Myocyte (in vitro differentiated cells): ENCODE measurements around the gene ADSL. TPM values are rescaled to one million over a fixed set of nuclear protein-coding genes. Genes with fewer than 3 reads are reported as not detected.

ENCODE experiments used
- DNase-seq: peaks from one replicate; pipeline ENCODE4 v3.0.0-alpha.2; 2012; ENCODE audit warnings: low read depth
- total RNA-seq: library from RNA; depleted of rRNA; stranded (reverse); fragments of >200 nt; gene quantifications from 2 replicates; pipeline ENCODE4 v1.2.3, GENCODE V29; 2014

Gene ADSL
- total RNA-seq, 1 donor from 2014 or later = 265 TPM

- no peak for DNase-seq
Measured at GRCh38 chr22:40417041-40417440, 70.7 kb downstream of the ADSL start.

DNA sequence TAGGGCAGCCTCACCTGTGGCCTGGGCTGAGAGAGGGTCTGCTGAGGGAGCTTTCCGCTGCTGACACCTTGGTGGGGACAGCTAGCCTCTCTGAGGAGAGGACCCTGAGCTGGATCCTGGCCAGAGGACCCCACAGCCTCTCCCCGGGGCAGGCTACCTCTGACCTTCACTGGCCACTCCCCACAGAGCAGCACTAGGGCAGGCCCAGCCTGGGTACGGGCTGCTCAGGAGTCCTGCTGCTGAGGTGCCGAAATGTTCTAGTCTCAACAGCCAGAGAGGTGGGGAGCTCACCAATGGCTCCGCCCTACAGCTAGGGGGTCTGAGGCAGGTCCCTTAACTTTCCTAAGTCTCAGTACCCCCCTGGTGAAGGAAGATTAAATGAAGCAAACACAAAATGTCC is 71.6 kb downstream of the ADSL start:
- DNase-seq = no peak

DNA sequence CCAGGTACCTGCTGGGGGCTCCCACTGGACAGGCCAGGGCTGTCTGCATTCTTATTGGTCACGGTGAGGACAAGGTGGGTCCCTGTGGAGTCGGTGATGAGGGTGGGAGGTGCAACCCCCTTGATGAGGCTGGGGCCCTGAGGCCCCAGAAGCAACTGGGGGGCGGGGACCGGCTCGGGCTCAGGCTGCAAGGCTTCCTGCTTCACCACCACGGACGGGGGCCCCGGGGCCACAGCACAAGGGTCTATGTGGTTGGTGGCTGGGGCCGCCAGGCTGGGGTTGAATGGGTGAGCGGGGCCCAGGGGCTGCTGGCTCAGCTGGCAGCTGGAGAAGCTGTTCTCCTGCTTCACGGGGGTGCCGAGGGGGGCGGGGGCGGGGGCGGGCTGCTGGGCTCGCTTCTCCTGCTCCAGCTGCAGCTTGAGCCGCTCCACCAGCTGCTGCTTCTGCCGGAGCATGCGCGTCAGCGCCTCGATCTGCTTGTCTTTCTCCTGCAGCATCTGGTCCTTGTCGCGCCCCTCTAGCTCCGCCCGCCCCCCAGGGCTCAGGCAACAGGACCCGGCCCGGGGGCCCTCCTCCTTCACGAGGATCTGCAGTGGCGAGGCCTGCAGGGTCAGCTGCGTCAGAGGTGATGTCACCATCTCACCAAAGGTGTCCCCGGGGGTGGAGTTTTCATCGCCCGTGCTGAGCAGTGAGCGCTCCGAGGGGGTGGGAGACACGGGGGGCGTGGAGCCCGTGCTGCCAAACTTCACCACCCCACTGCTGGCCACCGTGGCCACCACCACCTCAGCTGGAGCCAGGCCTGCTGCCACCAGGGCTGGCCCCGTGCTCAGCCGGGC is 72.3 kb downstream of the ADSL start:
- DNase-seq = no peak

DNA sequence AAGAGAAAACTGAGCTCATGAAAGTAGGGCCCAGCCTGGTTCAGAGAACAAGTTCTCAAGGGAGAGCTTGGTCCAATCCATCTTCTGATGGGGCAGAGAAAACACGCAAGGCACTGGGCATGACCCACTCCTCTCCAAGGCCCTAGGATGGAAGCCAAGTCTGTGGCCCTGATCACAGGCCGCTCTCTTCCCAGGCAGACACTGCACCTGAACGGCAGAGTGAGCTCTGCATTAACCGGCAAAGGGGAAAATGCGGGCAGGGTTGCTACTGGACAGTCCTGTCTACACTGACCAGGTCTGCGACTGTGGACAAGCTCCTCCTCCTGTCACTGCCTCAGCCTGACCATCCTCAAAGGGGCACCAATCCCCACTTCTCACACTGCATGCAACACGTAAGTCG is 73.4 kb downstream of the ADSL start:
- no peak for DNase-seq

DNA sequence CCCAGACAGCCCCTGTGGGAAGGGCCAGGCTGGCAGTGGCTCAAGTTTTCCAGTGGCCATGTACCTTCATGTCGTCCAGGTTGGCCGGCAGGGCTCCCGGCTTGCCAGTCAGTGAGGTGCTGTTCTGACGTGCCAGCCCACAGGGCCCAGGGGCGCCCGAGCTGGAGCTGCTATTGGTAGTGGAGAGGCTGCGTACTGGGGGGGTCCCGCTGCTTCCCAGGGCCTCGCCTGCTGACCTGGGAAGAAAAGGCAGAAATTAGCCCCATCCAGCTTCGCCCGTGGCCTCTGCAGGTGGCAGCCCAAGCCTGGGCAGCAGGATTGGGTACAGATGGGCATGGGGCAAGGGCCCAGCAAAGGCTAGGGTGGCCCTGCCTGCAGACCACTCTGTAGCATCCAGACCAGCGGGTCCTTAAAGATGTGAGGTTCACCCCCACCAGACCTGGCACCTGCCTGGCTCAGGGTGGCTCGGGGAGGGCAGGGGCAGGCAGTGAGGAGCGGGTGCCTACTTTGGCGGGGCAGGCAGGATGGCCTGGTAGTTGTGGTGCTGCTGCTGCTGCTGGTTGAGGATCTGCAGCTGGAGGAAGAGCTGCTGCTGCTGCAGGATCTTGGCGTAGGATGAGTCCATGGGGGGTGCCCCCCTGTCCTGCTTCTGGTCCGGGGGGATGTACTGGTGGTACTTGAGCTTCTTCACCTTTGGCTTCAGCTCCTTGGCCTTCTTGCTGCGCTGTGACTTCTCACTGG is 74.2 kb downstream of the ADSL start:
- no peak for DNase-seq

DNA sequence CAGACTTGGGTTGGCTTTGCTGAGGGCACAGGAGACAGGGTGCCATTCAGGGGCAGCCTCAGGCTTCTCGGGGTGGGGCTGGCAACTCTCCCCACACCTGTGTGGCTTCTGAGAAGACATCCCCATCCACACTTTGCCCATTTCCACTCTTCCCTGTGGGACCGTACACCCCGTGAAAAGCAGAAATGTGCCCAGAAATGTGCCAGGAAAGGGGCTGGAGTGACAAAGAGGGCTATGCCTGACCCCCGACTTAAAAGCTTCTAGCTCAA is 74.7 kb downstream of the ADSL start:
- DNase-seq = no peak

DNA sequence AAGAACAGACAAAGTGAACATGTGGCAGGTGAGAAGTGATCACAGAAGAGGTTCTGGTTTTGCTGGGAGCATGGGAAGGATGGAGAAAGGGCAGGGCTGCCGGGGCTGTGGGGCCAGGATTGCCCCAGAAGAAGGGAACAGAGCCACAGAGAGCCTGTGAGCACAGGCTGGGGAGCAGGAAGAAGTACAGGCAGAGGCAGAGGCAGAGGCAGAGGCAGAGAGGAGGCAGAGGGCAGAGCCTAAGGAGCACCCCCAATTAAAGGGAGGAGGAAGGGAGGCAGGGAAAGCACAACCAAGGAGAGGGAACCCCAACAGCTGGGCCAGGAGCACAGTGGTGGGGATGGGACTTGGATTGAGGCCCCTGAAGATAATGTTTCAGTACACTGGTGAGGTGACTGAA is 75.6 kb downstream of the ADSL start:
- no peak for DNase-seq

GRCh38 chr22:40422558-40423309 is 76.4 kb downstream of the ADSL start:
- DNase-seq = peak; percentile 69

DNA sequence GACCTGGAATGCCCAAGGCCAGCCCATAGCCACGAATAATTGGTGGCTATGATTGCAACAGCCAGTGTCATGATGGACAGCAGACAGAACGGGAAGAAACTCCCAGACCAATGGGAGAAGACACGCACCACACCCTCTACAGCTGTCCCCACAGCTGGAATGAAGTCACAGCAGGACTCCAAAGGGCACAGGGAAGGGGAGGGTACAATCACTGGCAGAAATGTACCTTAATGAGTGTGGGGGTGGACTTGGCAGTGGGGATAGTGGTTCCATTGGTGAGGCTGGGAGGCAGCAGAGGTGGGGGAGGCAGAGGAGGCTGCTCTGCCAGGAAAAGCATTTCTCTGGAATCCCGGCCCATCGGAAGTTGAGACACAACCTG is 77.0 kb downstream of the ADSL start:
- DNase-seq = peak; percentile 77

DNA sequence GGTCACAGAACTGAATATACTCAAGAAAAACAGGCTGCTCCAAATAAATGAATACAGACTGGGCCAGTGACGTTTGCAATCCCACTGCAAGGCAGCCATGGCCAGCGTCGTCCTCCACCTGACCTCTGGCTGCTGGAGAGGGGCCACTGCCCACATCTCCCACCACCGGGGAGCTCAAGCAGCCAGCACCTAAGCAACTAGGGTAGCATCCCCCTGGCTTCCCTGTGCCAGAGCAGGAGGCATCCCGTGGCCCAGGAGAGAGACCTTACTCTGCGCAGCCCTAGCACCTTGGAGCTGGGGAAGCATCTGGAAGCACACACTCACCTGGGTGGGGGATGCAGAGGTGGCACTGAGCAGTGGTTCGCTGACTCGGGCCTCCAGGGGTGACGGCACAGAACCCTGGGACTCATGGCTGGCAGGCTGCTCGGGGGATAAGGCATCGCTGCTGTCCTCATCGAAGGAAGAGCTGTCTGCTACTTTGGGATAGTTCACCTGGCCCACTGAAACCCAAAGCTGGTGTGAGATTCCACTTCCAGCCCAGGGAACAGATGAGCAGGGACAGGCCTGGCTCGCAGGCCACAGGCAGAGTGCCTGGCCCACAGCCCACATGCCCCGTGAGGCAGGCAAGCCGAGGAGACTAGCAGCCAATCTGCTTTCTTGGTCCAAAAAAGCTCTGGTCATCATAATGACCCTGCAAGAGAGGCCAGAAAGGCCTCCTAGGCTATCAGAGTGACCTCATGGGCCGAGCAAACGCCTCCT is 77.8 kb downstream of the ADSL start:
- DNase-seq = peak; percentile 80

DNA sequence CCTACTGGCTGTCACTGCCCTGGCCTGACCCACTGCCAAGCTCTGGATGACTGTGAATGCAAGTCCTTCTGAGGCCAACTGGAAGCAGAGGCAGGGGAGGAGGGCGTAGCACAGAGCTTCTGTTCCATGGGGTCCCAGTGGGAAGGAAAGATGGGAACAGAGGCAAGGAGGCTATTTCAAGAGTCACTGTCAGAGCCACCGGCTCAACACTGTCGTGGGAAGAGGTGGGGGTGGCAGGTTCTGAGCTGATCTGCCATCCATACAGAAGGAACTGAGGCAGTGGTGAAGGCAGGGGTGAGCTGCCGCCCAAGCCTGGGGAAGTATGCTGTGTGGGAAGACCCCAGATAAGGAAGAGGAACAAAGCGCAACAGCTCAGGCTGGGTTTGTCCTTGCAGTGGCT is 78.8 kb downstream of the ADSL start:
- DNase-seq = no peak

DNA sequence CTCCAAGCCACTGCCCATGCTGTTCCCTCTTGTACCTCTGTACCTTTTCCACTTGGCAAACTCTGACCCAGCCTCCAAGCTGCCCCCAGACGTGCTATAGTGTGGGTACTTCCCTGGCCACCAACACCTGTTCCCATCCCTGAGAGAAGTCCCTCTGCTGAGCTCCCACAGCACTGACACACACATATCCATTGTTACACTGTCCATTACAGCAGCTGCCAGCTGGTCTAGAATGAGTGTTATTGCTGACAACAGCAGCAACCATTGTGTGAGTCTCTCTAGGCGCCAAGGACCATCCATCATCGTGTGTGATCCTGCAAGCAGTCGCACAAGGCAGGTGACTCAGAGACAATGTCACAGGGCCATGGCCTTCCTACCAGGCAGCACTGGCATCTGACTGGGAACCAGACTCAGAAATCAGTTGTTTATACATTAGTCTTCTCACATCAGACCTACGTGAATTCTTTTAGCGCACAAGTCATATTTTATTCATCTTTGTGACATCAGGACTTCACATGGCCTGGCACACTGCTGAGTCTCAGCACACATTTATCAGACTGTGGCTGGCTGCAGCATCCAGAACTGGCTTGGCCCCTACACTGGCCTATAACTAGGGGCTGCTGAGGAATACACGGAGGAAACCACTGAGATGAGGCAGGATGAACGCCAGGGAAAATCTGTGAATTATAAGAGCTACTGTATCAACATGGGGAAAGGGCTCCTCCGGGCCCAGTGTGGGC is 80.5 kb downstream of the ADSL start:
- peak; percentile 98 for DNase-seq

DNA sequence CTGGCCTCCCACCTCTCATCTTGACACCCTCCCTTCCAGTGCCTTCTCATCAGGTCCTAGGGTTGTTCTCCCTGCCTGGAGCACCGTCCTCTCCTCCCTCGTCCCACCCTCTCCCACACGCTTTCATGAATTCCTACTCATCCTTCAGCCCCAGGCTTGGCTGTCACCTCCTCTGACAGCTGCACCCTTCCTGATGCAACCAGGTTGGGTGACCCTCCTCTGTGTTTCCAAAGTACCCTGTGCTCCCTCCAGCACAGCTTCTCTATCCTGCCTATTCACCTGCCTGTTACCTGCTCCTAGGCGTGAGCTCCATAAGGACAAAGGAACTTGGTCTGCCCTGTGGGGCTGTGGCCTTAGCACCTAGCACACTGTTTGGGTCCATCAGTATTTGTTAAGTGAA is 82.5 kb downstream of the ADSL start:
- DNase-seq = no peak

DNA sequence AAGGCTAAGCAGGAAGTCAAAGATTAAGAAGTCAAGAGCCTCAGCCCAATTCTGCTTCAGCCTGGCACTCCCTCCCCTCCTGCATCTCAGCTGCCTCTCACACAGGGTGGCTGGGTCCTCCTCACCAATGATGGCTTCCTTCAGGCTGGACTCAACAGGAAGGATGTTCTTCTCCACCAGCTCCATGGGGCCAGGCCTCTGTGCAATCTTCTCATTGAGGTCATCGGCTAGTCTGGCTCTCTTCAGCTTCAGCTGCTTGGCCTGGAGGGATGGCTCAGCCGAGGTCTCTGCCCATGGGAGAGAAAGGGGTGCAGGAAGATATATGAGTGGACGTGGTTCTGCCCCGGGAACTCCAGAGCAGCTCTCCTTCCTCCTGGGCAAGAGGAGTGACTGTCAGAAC is 83.2 kb downstream of the ADSL start:
- DNase-seq = no peak

- no peak for DNase-seq
Measured at GRCh38 chr22:40430991-40431390, 84.7 kb downstream of the ADSL start.

- no peak for DNase-seq
Measured at GRCh38 chr22:40432157-40432556, 85.9 kb downstream of the ADSL start.

- DNase-seq = peak; percentile 65
Measured at GRCh38 chr22:40432625-40433024, 86.3 kb downstream of the ADSL start.

GRCh38 chr22:40433416-40434090 is 87.3 kb downstream of the ADSL start:
- no peak for DNase-seq

DNA sequence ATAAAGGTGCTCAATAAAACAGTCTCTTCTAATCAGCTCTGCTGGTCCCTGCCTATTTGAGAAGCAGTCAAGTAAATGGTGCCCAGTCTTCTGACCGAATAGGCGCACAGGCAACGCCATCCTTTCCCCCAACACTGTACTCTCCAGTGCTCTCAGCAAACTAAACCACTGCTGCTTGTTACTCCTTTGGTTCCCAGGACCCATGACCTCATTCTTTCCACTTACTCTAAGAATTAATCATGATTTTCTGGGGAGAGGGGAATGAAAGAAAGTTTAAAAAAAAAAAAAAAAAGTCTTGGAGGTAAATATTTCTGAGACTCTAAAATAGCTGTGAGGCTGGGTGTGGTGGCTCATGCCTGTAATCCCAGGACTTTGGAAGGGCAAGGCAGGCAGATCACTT is 87.8 kb downstream of the ADSL start:
- DNase-seq = no peak

DNA sequence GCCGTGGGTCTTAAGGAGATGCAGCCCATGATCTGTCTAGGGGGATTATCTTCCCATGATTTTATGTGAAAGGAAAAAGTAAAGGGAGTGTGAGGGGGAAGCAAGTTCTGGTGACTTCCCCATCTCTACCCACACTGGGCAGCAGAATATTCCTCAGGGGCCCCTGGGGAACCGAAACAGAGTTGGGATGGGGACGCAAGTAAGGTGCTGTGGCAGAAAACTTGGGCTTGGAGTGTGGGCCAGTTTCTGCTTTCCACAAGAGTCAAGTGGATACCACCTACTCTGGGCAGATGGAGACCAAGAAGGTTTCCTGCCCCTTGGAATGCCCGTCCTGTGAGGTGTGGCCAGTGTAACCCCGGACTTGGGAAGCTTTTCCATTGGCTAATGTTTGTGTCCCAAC is 88.4 kb downstream of the ADSL start:
- no peak for DNase-seq
